Esophagus muscularis mucosa (tissue), 3 donors: ENCODE measurements around the gene ZNF592.

Source experiments
- CTCF ChIP-seq, 3 experiments: fragments of 200-600 bp in 2 of 3; fragments of 450-650 bp in 1 of 3; sonication (generic) in 2 of 3; IDR thresholded peaks; one replicate each; pipeline ENCODE4 v1.5.1; 2017 to 2019; ENCODE audit warnings: antibody characterized with exemption in 3 of 3, mild to moderate bottlenecking in 2 of 3, moderate library complexity in 1 of 3
- POLR2A ChIP-seq: fragments of 450-650 bp; IDR thresholded peaks from one replicate; pipeline ENCODE4 v1.6.1; 2017; ENCODE audit warnings: antibody characterized with exemption, moderate library complexity, mild to moderate bottlenecking, low read depth

- no peak for TF ChIP-seq CTCF (IDR thresholded peaks at IDR 0.05)
- no peak for TF ChIP-seq POLR2A
Measured at GRCh38 chr15:84731774-84732173, 16.6 kb upstream of the ZNF592 start.
